Gastrocnemius medialis (tissue), 4 donors: ENCODE data around the gene SERPINB12. TPM values are rescaled to one million over a fixed set of nuclear protein-coding genes. Genes with fewer than 3 reads are reported as not detected.

ENCODE experiments used
- ATAC-seq, 2 donors: fragments of 150-250 bp; one replicate each; pipeline ENCODE4 v1.9.1; 2016
- DNase-seq, 2 donors: peaks; one replicate each; pipeline ENCODE4 v3.0.0-alpha.2; 2019
- H3K27ac ChIP-seq, 4 donors: fragments of 200-600 bp; sonication (generic); 1 replicate in 1 of 4; 2 replicates in 3 of 4; pipeline ENCODE4 v1.5.1; 2016 to 2018; ENCODE audit warnings: mild to moderate bottlenecking in 2 of 4, moderate library complexity in 1 of 4
- H3K27me3 ChIP-seq, 3 donors: fragments of 200-600 bp; sonication (generic) in 2 of 3; 1 replicate in 1 of 3; 2 replicates in 2 of 3; pipeline versions ENCODE4 v1.5.1 to v1.6.0; 2016 to 2019; ENCODE audit warnings: mild to moderate bottlenecking in 1 of 3, moderate library complexity in 1 of 3
- H3K36me3 ChIP-seq, 2 donors: fragments of 200-600 bp; sonication (generic) in 1 of 2; one replicate each; pipeline ENCODE4 v1.5.1; 2017 to 2018
- H3K4me1 ChIP-seq, 2 donors: fragments of 200-600 bp; sonication (generic) in 1 of 2; one replicate each; pipeline ENCODE4 v1.5.1; 2016 to 2017; ENCODE audit warnings: mild to moderate bottlenecking in 2 of 2
- H3K4me3 ChIP-seq, 4 donors: fragments of 200-600 bp; sonication (generic) in 3 of 4; 1 replicate in 1 of 4; 2 replicates in 3 of 4; pipeline ENCODE4 v1.5.1; 2016 to 2019; ENCODE audit warnings: mild to moderate bottlenecking in 2 of 4
- H3K9me3 ChIP-seq, 3 donors: fragments of 200-600 bp; sonication (generic) in 2 of 3; 1 replicate in 1 of 3; 2 replicates in 2 of 3; pipeline ENCODE4 v1.5.1; 2016 to 2019
- POLR2A ChIP-seq, 2 donors: fragments of 450-650 bp; IDR thresholded peaks; one replicate each; pipeline ENCODE4 v1.6.1; 2017; ENCODE audit warnings: antibody characterized with exemption in 2 of 2, mild to moderate bottlenecking in 2 of 2, moderate library complexity in 2 of 2
- in situ Hi-C, 4 donors: fragments of 200-750 bp; cut with MboI; loops; one replicate each; pipeline versions ENCODE4 v1.15.0 to v1.8.0; 2017; ENCODE audit warnings: low sequenced_read_pairs in 4 of 4
- intact Hi-C: fragments of 100-400 bp; cut with DNase I; formaldehyde crosslinking; loops from one replicate; pipeline ENCODE4 v1.15.1; 2023; ENCODE audit warnings: low total_unique reads
- total RNA-seq, 4 donors: library from RNA; depleted of rRNA; stranded (reverse); fragments of >200 nt; gene quantifications; one replicate each; pipeline versions ENCODE4 v1.1.0 to v1.2.3, GENCODE V29; 2016
- TF ChIP-seq, protein P1 (sequence below), 5 experiments: fragments of 450-650 bp in 3 of 5; fragments of 200-600 bp in 2 of 5; sonication (generic) in 2 of 5; IDR thresholded peaks in 4 of 5; conservative IDR thresholded peaks in 1 of 5; 1 replicate in 4 of 5; 2 replicates in 1 of 5; pipeline ENCODE4 v1.5.1; 2016 to 2019; ENCODE audit warnings: antibody characterized with exemption in 5 of 5, mild to moderate bottlenecking in 3 of 5, moderate library complexity in 3 of 5

The SERPINB12 gene
- total RNA-seq, 4 donors from 2014 or later, result not detected

- ATAC-seq, result no peak
- TF ChIP-seq, protein P1, sequence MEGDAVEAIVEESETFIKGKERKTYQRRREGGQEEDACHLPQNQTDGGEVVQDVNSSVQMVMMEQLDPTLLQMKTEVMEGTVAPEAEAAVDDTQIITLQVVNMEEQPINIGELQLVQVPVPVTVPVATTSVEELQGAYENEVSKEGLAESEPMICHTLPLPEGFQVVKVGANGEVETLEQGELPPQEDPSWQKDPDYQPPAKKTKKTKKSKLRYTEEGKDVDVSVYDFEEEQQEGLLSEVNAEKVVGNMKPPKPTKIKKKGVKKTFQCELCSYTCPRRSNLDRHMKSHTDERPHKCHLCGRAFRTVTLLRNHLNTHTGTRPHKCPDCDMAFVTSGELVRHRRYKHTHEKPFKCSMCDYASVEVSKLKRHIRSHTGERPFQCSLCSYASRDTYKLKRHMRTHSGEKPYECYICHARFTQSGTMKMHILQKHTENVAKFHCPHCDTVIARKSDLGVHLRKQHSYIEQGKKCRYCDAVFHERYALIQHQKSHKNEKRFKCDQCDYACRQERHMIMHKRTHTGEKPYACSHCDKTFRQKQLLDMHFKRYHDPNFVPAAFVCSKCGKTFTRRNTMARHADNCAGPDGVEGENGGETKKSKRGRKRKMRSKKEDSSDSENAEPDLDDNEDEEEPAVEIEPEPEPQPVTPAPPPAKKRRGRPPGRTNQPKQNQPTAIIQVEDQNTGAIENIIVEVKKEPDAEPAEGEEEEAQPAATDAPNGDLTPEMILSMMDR (IDR thresholded peaks at IDR 0.05 in 4 of 5, conservative IDR thresholded peaks at IDR 0.05 in 1 of 5), result no peak
- TF ChIP-seq POLR2A (IDR thresholded peaks at IDR 0.05), result no peak
- Histone ChIP-seq H3K27me3 (no peaks in the 10 kb centered on the region), H3K27ac (no peak overlapping the region), H3K4me1 (no peaks in the 10 kb centered on the region), H3K4me3 (no peak overlapping the region), H3K36me3 (no peaks in the 10 kb centered on the region), H3K9me3 (no peaks in the 10 kb centered on the region)
- no peak for DNase-seq
- intact Hi-C loops (loop anchor here (2.0 kb wide), 1 partner anchor 51 kb away; no protein-coding TSS in a partner anchor), in situ Hi-C loops (loop anchor here (10.0 to 25.0 kb wide), 2 partner anchors 51 to 464 kb away; no protein-coding TSS in a partner anchor)
Measured at GRCh38 chr18:63523660-63524059, 18.5 kb upstream of the SERPINB12 start.

DNA sequence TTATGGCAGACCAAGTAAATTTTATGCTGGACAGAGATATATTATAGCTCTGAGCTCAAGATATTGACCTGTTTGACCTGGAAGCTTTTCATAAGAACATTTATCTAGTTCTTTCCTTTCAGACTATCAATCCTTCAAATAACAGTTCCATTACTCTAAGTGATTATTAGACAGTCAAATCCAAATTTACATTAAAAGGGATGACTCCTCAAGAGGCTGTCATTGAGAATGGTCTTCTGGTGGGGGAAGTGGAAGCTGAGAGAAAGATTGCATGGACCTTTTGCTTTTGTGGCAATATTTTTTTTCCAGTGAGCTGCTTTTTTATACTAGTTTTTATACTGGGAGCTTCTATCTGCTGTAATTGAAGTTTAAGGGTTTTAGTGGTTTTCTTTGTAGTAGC lies 14.9 kb upstream of the SERPINB12 start:
- Histone ChIP-seq H3K9me3 (no peaks in the 10 kb centered on the region), H3K27ac (no peak overlapping the region), H3K4me1 (no peaks in the 10 kb centered on the region), H3K36me3 (no peaks in the 10 kb centered on the region), H3K27me3 (no peaks in the 10 kb centered on the region), H3K4me3 (no peak overlapping the region)
- intact Hi-C loops, result no loop called here
- ATAC-seq (no peak), DNase-seq (no peak)
- in situ Hi-C loops, result loop anchor here in 1 of 4 donors (10.0 kb wide), 1 partner anchor 48 kb away; no protein-coding TSS in a partner anchor
- no peak for TF ChIP-seq POLR2A (IDR thresholded peaks at IDR 0.05)
- TF ChIP-seq, protein P1 (IDR thresholded peaks at IDR 0.05 in 4 of 5, conservative IDR thresholded peaks at IDR 0.05 in 1 of 5), result no peak

- H3K4me1 ChIP-seq, result no peaks in the 10 kb centered on the region
- ATAC-seq (no peak), DNase-seq (no peak)
- intact Hi-C loops (no loop called here), in situ Hi-C loops (loop anchor here in 1 of 4 donors (10.0 kb wide), 1 partner anchor 46 kb away; no protein-coding TSS in a partner anchor)
- H3K4me3 ChIP-seq, result no peak overlapping the region
- no peaks in the 10 kb centered on the region for H3K9me3 ChIP-seq
- no peak overlapping the region for H3K27ac ChIP-seq
- TF ChIP-seq, protein P1 (IDR thresholded peaks at IDR 0.05 in 4 of 5, conservative IDR thresholded peaks at IDR 0.05 in 1 of 5), result no peak
- TF ChIP-seq POLR2A (IDR thresholded peaks at IDR 0.05), result no peak
- H3K27me3 ChIP-seq, result no peaks in the 10 kb centered on the region
- H3K36me3 ChIP-seq, result no peaks in the 10 kb centered on the region
Measured at GRCh38 chr18:63528863-63529492, 13.2 kb upstream of the SERPINB12 start.

DNA sequence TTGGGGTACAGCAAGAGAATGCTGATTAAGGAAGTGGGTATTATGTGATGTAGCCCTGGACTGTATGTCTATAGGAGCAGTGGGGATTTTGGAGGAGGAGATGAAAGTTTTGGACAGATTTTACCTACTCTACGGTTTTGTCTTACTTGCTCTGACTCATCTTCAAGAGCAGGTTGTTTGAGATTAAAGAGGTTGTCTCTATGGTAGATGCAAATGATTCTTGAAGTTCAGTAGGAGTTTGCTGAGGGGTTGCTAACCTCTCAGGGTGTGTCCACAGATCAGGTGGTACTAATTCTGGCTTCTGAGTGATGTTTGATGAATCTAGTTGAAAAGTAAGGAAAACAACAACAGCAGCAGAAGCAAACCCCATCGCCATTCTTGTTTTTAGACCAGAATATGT lies 9.7 kb upstream of the SERPINB12 start:
- no peak overlapping the region for H3K27ac ChIP-seq
- H3K27me3 ChIP-seq, result no peaks in the 10 kb centered on the region
- DNase-seq (no peak), ATAC-seq (no peak)
- intact Hi-C loops (no loop called here), in situ Hi-C loops (no loop called here)
- H3K9me3 ChIP-seq, result no peaks in the 10 kb centered on the region
- TF ChIP-seq POLR2A (IDR thresholded peaks at IDR 0.05), result no peak
- no peaks in the 10 kb centered on the region for H3K36me3 ChIP-seq
- no peak overlapping the region for H3K4me3 ChIP-seq
- no peaks in the 10 kb centered on the region for H3K4me1 ChIP-seq

- Histone ChIP-seq H3K27me3 (no peaks in the 10 kb centered on the region), H3K9me3 (no peaks in the 10 kb centered on the region), H3K4me1 (no peaks in the 10 kb centered on the region), H3K36me3 (no peaks in the 10 kb centered on the region), H3K4me3 (no peak overlapping the region), H3K27ac (no peak overlapping the region)
- TF ChIP-seq, protein P1 (IDR thresholded peaks at IDR 0.05 in 4 of 5, conservative IDR thresholded peaks at IDR 0.05 in 1 of 5), result no peak
- TF ChIP-seq POLR2A (IDR thresholded peaks at IDR 0.05), result no peak
- ATAC-seq (no peak), DNase-seq (no peak)
- intact Hi-C loops (no loop called here), in situ Hi-C loops (no loop called here)
Measured at GRCh38 chr18:63534615-63535014, 7.6 kb upstream of the SERPINB12 start.
